HEK293 (cell line): ENCODE results near the gene SMIM27.

ENCODE experiments used
- CTCF ChIA-PET: fragments of 350-600 bp; formaldehyde crosslinking; extraction: SDS; loops from one replicate; lab custom pipeline; 2021; ENCODE audit warnings: antibody characterized with exemption; lab: Yijun Ruan, JAX
- POLR2A ChIA-PET: fragments of 300-600 bp; formaldehyde crosslinking; extraction: SDS; loops from one replicate; lab custom pipeline; 2020; ENCODE audit warnings: antibody characterized with exemption, inconsistent platforms; lab: Yijun Ruan, JAX
- H3K27ac ChIP-seq: fragments of 200-500 bp; sonication (Bioruptor generic); 2 replicates; pipeline ENCODE4 v1.5.1; 2014; ENCODE audit warnings: low read depth, low read length, control low read depth, inconsistent platforms; ENCODE audit errors: extremely low read depth
- H3K36me3 ChIP-seq, 2 experiments: fragments of 200-500 bp in 1 of 2; sonication (Bioruptor generic) in 1 of 2; 1 replicate in 1 of 2; 2 replicates in 1 of 2; pipeline ENCODE4 v1.5.1; 2014 to 2017; ENCODE audit warnings: inconsistent platforms in 2 of 2, low read length in 2 of 2; ENCODE audit not compliant: control insufficient read depth in 2 of 2, insufficient read depth in 1 of 2
- H3K4me1 ChIP-seq: fragments of 200-500 bp; sonication (Bioruptor generic); 2 replicates; pipeline ENCODE4 v1.5.1; 2014; ENCODE audit warnings: mild to moderate bottlenecking, low read length, inconsistent platforms; ENCODE audit not compliant: control insufficient read depth, insufficient read depth
- H3K4me3 ChIP-seq: 2 replicates; pipeline ENCODE4 v1.5.1; 2011; ENCODE audit warnings: low read depth, mild to moderate bottlenecking, control low read depth, low read length, moderate library complexity
- H3K9me3 ChIP-seq: fragments of 200-500 bp; sonication (Bioruptor generic); 2 replicates; pipeline ENCODE4 v1.5.1; 2014; ENCODE audit warnings: low read depth, low read length, inconsistent platforms; ENCODE audit not compliant: control insufficient read depth, insufficient read depth
- GLIS2 ChIP-seq: fragments of 450-650 bp; formaldehyde crosslinking; IDR thresholded peaks from 2 replicates; pipeline ENCODE4 v1.5.1; 2016; ENCODE audit warnings: missing biosample characterization, missing genetic modification characterization
- KLF10 ChIP-seq: fragments of 450-650 bp; IDR thresholded peaks from 2 replicates; pipeline ENCODE4 v1.5.1; 2018; ENCODE audit warnings: missing biosample characterization, mild to moderate bottlenecking, missing genetic modification characterization
- PRDM1 ChIP-seq: fragments of 450-650 bp; formaldehyde crosslinking; IDR thresholded peaks from 2 replicates; pipeline ENCODE4; 2016; ENCODE audit warnings: missing biosample characterization, missing genetic modification characterization
- ZNF133 ChIP-seq: fragments of 450-650 bp; formaldehyde crosslinking; IDR thresholded peaks from 2 replicates; pipeline ENCODE4 v1.5.1; 2016; ENCODE audit warnings: missing biosample characterization, missing genetic modification characterization
- ZNF146 ChIP-seq: fragments of 450-650 bp; formaldehyde crosslinking; IDR thresholded peaks from 2 replicates; pipeline ENCODE4 v1.5.1; 2016; ENCODE audit warnings: missing biosample characterization, missing genetic modification characterization
- ZNF175 ChIP-seq: fragments of 450-650 bp; formaldehyde crosslinking; IDR thresholded peaks from 2 replicates; pipeline ENCODE4 v1.5.1; 2016; ENCODE audit warnings: missing biosample characterization, missing genetic modification characterization
- ZNF354C ChIP-seq: fragments of 450-650 bp; formaldehyde crosslinking; IDR thresholded peaks from 2 replicates; pipeline ENCODE4 v1.5.1; 2016; ENCODE audit warnings: missing biosample characterization, missing genetic modification characterization, low read depth, borderline replicate concordance
- ZNF544 ChIP-seq: fragments of 450-650 bp; formaldehyde crosslinking; IDR thresholded peaks from 2 replicates; pipeline ENCODE4 v1.5.0; 2017; ENCODE audit warnings: missing biosample characterization, missing genetic modification characterization
- ZNF558 ChIP-seq: fragments of 450-650 bp; formaldehyde crosslinking; IDR thresholded peaks from 2 replicates; pipeline ENCODE4 v1.5.1; 2016; ENCODE audit warnings: missing biosample characterization, missing genetic modification characterization
- ZNF654 ChIP-seq: fragments of 450-650 bp; formaldehyde crosslinking; IDR thresholded peaks from 2 replicates; pipeline ENCODE4 v1.5.1; 2016; ENCODE audit warnings: low read depth, missing biosample characterization, missing genetic modification characterization
- ZNF768 ChIP-seq: fragments of 450-650 bp; formaldehyde crosslinking; IDR thresholded peaks from 2 replicates; pipeline ENCODE4 v1.5.1; 2018; ENCODE audit warnings: missing biosample characterization, mild to moderate bottlenecking, missing genetic modification characterization
- TF ChIP-seq, protein P1 (sequence below): fragments of 450-650 bp; formaldehyde crosslinking; IDR thresholded peaks from 2 replicates; pipeline ENCODE4 v1.5.1; 2016; ENCODE audit warnings: missing biosample characterization, missing genetic modification characterization, borderline replicate concordance
- TF ChIP-seq, protein P2 (sequence below): fragments of 450-650 bp; formaldehyde crosslinking; IDR thresholded peaks from 2 replicates; pipeline ENCODE4 v1.5.1; 2016; ENCODE audit warnings: missing biosample characterization, missing genetic modification characterization, borderline replicate concordance
- TF ChIP-seq, protein P3 (sequence below): fragments of 450-650 bp; formaldehyde crosslinking; IDR thresholded peaks from 2 replicates; pipeline ENCODE4 v1.5.1; 2016; ENCODE audit warnings: missing biosample characterization, missing genetic modification characterization
- TF ChIP-seq, protein P4 (sequence below): fragments of 450-650 bp; formaldehyde crosslinking; IDR thresholded peaks from 2 replicates; pipeline ENCODE4 v1.5.1; 2016; ENCODE audit warnings: missing biosample characterization, missing genetic modification characterization
- TF ChIP-seq, protein P5 (sequence below): fragments of 450-650 bp; formaldehyde crosslinking; IDR thresholded peaks from 2 replicates; pipeline ENCODE4 v1.5.1; 2017; ENCODE audit warnings: missing biosample characterization, missing genetic modification characterization

Gene SMIM27

DNA sequence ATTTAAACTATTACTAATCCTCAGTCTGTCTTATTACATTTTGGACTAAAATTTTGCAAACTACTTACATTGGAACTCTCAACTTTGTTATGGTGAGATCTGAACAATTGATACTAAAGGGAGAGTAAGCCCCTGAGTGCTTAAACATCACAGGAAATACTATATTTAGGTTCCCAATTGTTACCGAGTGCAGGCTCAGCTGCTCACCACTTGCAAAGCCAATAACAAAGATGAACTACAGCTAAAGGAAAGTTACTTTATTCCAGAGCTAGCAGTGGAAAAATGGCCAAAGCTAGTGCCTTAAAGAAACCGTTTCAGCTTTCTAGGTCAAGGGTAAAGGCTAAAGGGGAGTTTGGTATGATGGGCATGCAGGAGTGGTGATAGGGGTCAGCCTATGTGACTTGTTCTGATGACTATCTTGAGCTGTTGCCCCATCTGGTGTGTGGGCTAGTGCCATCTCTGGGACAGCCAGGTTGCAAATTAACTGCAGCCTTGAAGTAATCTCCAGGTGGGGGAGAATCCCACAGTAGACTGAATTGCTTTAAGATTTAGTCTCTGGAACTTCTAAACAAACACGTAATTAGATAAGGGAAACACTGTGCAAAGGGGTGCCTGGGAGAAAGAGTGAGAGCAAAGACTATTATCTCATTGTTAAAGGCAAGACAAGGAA is 28.6 kb downstream of the SMIM27 start (continued):
- TF ChIP-seq, protein P1, sequence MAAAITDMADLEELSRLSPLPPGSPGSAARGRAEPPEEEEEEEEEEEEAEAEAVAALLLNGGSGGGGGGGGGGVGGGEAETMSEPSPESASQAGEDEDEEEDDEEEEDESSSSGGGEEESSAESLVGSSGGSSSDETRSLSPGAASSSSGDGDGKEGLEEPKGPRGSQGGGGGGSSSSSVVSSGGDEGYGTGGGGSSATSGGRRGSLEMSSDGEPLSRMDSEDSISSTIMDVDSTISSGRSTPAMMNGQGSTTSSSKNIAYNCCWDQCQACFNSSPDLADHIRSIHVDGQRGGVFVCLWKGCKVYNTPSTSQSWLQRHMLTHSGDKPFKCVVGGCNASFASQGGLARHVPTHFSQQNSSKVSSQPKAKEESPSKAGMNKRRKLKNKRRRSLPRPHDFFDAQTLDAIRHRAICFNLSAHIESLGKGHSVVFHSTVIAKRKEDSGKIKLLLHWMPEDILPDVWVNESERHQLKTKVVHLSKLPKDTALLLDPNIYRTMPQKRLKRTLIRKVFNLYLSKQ (tag by site-specific recombination): no peak
- no peak for TF ChIP-seq KLF10 (tag by site-specific recombination)

DNA sequence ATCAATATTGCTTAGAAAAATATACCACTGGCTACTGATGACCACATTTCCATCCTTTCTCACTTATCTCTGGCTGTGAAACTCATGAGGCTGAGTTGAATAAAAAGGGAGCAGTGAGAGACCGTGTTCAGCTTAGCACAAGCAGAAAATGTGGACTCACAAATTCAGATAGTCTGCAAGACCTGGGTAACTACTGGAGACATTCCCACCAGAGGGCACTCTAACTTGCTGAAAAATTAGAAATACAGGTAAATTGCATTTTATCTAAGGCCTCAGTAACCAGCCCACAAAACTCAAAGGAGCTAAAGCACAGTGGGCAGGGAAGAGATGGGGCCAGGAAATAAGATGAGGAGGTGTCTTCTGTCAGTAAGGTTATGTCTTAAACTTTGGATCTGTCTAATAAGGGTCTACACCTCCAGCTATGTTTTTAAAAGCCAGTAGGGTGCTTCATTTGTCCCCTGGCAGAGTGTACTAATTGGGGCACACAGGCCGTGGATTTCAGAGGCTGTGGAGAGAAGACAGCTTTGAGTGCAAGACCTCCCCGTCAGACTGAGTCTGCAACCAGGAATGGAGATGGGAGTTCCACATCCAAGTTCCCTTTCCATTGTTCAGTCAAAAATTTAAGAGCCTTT is 29.5 kb downstream of the SMIM27 start:
- Histone ChIP-seq H3K36me3 (no peaks in the 10 kb centered on the region), H3K4me1 (no peaks in the 10 kb centered on the region; the same call in 1 of the 2 replicates), H3K9me3 (no peaks in the 10 kb centered on the region), H3K4me3 (no peak overlapping the region), H3K27ac (no peak overlapping the region)
- TF ChIP-seq, protein P2, sequence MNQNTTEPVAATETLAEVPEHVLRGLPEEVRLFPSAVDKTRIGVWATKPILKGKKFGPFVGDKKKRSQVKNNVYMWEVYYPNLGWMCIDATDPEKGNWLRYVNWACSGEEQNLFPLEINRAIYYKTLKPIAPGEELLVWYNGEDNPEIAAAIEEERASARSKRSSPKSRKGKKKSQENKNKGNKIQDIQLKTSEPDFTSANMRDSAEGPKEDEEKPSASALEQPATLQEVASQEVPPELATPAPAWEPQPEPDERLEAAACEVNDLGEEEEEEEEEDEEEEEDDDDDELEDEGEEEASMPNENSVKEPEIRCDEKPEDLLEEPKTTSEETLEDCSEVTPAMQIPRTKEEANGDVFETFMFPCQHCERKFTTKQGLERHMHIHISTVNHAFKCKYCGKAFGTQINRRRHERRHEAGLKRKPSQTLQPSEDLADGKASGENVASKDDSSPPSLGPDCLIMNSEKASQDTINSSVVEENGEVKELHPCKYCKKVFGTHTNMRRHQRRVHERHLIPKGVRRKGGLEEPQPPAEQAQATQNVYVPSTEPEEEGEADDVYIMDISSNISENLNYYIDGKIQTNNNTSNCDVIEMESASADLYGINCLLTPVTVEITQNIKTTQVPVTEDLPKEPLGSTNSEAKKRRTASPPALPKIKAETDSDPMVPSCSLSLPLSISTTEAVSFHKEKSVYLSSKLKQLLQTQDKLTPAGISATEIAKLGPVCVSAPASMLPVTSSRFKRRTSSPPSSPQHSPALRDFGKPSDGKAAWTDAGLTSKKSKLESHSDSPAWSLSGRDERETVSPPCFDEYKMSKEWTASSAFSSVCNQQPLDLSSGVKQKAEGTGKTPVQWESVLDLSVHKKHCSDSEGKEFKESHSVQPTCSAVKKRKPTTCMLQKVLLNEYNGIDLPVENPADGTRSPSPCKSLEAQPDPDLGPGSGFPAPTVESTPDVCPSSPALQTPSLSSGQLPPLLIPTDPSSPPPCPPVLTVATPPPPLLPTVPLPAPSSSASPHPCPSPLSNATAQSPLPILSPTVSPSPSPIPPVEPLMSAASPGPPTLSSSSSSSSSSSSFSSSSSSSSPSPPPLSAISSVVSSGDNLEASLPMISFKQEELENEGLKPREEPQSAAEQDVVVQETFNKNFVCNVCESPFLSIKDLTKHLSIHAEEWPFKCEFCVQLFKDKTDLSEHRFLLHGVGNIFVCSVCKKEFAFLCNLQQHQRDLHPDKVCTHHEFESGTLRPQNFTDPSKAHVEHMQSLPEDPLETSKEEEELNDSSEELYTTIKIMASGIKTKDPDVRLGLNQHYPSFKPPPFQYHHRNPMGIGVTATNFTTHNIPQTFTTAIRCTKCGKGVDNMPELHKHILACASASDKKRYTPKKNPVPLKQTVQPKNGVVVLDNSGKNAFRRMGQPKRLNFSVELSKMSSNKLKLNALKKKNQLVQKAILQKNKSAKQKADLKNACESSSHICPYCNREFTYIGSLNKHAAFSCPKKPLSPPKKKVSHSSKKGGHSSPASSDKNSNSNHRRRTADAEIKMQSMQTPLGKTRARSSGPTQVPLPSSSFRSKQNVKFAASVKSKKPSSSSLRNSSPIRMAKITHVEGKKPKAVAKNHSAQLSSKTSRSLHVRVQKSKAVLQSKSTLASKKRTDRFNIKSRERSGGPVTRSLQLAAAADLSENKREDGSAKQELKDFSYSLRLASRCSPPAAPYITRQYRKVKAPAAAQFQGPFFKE: no peak
- peak; percentile 38; the same call in 1 of the 2 replicates for TF ChIP-seq ZNF654
- CTCF ChIA-PET: interaction anchor here (0.6 to 17.2 kb wide), 51 partner anchors 8 to 660 kb away, joined by 3 to 583 read pairs (median 4); partner anchors contain the start of genes ACO1, NDUFB6, RIGI and SMIM27
- POLR2A ChIA-PET: interaction anchor here (0.6 kb wide), 1 partner anchor 63 kb away, joined by 6 read pairs; no protein-coding TSS in a partner anchor

DNA sequence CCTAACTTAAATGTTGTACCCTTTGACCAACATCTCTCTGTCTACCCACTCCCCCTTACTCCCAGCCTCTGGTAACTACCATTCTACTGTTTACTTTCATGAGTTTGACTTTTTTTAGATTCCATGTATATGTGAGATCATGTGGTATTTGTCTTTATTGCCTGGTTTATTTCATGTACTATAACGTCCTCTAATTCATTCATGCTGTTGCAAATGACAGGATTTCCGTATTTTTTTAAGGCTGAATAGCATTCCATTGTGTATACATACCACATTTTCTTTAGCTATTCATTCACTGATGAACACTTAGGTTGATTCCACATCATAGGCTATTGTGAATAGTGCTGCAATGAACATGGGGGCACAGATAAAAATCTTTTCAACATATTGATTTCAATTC is 32.7 kb downstream of the SMIM27 start:
- no peaks in the 10 kb centered on the region for H3K36me3 ChIP-seq

DNA sequence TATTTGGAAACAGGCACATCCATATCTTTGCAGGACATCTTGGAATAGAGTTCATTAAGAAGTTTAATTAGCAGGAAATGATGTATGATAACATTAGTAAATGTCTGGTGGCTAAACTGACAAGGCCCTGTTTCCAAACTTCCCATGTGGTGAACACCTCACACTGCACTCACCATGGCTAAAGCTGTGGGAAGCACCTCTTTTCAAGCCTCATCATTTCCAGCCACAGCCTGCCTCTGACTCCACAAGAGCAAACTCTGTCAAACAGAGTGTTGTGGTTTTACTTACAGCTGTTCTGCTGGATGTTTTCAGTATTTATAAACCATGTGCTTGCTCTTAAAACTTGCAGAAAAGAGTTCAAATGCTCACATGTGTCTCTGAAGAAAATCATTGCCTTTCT is 35.8 kb downstream of the SMIM27 start:
- H3K36me3 ChIP-seq: no peaks in the 10 kb centered on the region
- H3K27ac ChIP-seq: no peak overlapping the region
- POLR2A ChIA-PET: no interaction called here
- CTCF ChIA-PET: interaction anchor here (0.6 to 17.2 kb wide), 11 partner anchors 8 to 383 kb away, joined by 3 to 583 read pairs (median 4); partner anchors contain the start of gene NDUFB6
- no peak overlapping the region for H3K4me3 ChIP-seq
- no peaks in the 10 kb centered on the region for H3K4me1 ChIP-seq
- no peaks in the 10 kb centered on the region for H3K9me3 ChIP-seq
- TF ChIP-seq ZNF354C (tag by site-specific recombination) (no peak), ZNF544 (tag by site-specific recombination) (no peak), GLIS2 (no peak), ZNF768 (tag by site-specific recombination) (no peak), ZNF146 (no peak), PRDM1 (tag by site-specific recombination) (no peak)
- TF ChIP-seq, protein P3, sequence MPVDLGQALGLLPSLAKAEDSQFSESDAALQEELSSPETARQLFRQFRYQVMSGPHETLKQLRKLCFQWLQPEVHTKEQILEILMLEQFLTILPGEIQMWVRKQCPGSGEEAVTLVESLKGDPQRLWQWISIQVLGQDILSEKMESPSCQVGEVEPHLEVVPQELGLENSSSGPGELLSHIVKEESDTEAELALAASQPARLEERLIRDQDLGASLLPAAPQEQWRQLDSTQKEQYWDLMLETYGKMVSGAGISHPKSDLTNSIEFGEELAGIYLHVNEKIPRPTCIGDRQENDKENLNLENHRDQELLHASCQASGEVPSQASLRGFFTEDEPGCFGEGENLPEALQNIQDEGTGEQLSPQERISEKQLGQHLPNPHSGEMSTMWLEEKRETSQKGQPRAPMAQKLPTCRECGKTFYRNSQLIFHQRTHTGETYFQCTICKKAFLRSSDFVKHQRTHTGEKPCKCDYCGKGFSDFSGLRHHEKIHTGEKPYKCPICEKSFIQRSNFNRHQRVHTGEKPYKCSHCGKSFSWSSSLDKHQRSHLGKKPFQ (tag by site-specific recombination): no peak
- TF ChIP-seq, protein P4, sequence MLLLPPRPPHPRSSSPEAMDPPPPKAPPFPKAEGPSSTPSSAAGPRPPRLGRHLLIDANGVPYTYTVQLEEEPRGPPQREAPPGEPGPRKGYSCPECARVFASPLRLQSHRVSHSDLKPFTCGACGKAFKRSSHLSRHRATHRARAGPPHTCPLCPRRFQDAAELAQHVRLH (tag by site-specific recombination): no peak

More for the DNA sequence above, 32.7 kb downstream of the SMIM27 start:
- POLR2A ChIA-PET: no interaction called here
- no peaks in the 10 kb centered on the region for H3K9me3 ChIP-seq
- TF ChIP-seq ZNF558 (tag by site-specific recombination) (no peak), ZNF175 (tag by site-specific recombination) (no peak), ZNF354C (tag by site-specific recombination) (no peak), ZNF133 (tag by site-specific recombination) (no peak)
- TF ChIP-seq, protein P5, sequence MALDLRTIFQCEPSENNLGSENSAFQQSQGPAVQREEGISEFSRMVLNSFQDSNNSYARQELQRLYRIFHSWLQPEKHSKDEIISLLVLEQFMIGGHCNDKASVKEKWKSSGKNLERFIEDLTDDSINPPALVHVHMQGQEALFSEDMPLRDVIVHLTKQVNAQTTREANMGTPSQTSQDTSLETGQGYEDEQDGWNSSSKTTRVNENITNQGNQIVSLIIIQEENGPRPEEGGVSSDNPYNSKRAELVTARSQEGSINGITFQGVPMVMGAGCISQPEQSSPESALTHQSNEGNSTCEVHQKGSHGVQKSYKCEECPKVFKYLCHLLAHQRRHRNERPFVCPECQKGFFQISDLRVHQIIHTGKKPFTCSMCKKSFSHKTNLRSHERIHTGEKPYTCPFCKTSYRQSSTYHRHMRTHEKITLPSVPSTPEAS (tag by site-specific recombination): no peak
- TF ChIP-seq, all 188 proteins: peak for 0
- Histone ChIP-seq H3K4me1 (no peaks in the 10 kb centered on the region; the same call in 1 of the 2 replicates), H3K4me3 (no peak overlapping the region), H3K27ac (no peak overlapping the region)
- CTCF ChIA-PET: interaction anchor here (13.7 to 17.2 kb wide), 2 partner anchors 208 to 386 kb away, joined by 309 to 583 read pairs; no protein-coding TSS in a partner anchor
